Sigmoid colon (tissue), 4 donors: ENCODE results near the gene PRICKLE2.

Experiments used
- EP300 ChIP-seq, 4 donors: sonication (generic); formaldehyde crosslinking; IDR thresholded peaks; one replicate each; pipeline ENCODE4 v1.6.1; 2017; ENCODE audit warnings: antibody characterized with exemption in 4 of 4
- POLR2A ChIP-seq, 2 donors: fragments of 450-650 bp; IDR thresholded peaks; one replicate each; pipeline ENCODE4 v1.6.1; 2016; ENCODE audit warnings: antibody characterized with exemption in 2 of 2, mild to moderate bottlenecking in 2 of 2, moderate library complexity in 2 of 2
- TF ChIP-seq, protein P1 (sequence below), 4 experiments: fragments of 450-650 bp in 3 of 4; fragments of 200-600 bp in 1 of 4; IDR thresholded peaks; one replicate each; pipeline ENCODE4 v1.5.1; 2016 to 2019; ENCODE audit warnings: antibody characterized with exemption in 4 of 4, mild to moderate bottlenecking in 3 of 4, moderate library complexity in 2 of 4

DNA sequence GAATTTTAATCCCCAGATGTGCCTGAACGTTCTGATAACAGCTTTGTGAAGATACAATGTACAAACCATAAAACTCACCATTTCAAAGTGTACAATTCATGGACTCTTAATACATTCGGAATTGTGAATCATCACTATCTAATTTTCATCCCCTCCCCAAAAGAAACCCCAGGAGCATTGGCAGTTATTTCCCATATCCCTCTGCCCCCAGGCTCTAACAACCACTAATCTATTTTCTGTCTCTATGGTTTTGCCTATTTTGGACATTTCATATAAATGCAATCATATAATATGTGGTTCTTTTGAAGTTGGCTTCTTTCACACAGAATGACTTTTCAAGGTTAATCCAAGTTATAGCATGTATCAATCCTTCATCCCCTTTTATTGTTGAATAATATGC, 25.3 kb downstream of the PRICKLE2 start:
- TF ChIP-seq, protein P1, sequence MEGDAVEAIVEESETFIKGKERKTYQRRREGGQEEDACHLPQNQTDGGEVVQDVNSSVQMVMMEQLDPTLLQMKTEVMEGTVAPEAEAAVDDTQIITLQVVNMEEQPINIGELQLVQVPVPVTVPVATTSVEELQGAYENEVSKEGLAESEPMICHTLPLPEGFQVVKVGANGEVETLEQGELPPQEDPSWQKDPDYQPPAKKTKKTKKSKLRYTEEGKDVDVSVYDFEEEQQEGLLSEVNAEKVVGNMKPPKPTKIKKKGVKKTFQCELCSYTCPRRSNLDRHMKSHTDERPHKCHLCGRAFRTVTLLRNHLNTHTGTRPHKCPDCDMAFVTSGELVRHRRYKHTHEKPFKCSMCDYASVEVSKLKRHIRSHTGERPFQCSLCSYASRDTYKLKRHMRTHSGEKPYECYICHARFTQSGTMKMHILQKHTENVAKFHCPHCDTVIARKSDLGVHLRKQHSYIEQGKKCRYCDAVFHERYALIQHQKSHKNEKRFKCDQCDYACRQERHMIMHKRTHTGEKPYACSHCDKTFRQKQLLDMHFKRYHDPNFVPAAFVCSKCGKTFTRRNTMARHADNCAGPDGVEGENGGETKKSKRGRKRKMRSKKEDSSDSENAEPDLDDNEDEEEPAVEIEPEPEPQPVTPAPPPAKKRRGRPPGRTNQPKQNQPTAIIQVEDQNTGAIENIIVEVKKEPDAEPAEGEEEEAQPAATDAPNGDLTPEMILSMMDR (IDR thresholded peaks at IDR 0.05), result no peak
- no peak for TF ChIP-seq POLR2A (IDR thresholded peaks at IDR 0.05)
- no peak for TF ChIP-seq EP300 (IDR thresholded peaks at IDR 0.05)
